Breast epithelium (tissue), 4 donors: ENCODE data around the gene WDPCP. TPM values are rescaled to one million over a fixed set of nuclear protein-coding genes. Genes with fewer than 3 reads are reported as not detected.

Experiments
- DNase-seq, 2 donors: peaks; one replicate each; pipeline ENCODE4 v3.0.0-alpha.2; 2019; ENCODE audit warnings: low spot score in 2 of 2
- H3K27ac ChIP-seq, 2 donors: fragments of 200-600 bp; sonication (generic) in 1 of 2; one replicate each; pipeline ENCODE4 v1.5.1; 2016 to 2019; ENCODE audit warnings: mild to moderate bottlenecking in 1 of 2
- H3K27me3 ChIP-seq, 2 donors: fragments of 200-600 bp; sonication (generic) in 1 of 2; one replicate each; pipeline versions ENCODE4 v1.5.1 to v1.6.0; 2017 to 2019; ENCODE audit warnings: control low read depth in 1 of 2, mild to moderate bottlenecking in 1 of 2
- H3K36me3 ChIP-seq: fragments of 200-600 bp; one replicate; pipeline ENCODE4 v1.5.1; 2019
- H3K4me1 ChIP-seq, 2 donors: fragments of 200-600 bp; sonication (generic); one replicate each; pipeline ENCODE4 v1.5.1; 2016 to 2019; ENCODE audit warnings: control low read depth in 1 of 2
- H3K4me3 ChIP-seq, 3 donors: fragments of 200-600 bp; sonication (generic); 1 replicate in 2 of 3; 2 replicates in 1 of 3; pipeline ENCODE4 v1.5.1; 2016 to 2019; ENCODE audit warnings: mild to moderate bottlenecking in 3 of 3, moderate library complexity in 2 of 3
- H3K9me3 ChIP-seq, 2 donors: fragments of 200-600 bp; sonication (generic) in 1 of 2; one replicate each; pipeline ENCODE4 v1.5.1; 2016 to 2019; ENCODE audit warnings: control low read depth in 1 of 2
- POLR2A ChIP-seq: fragments of 450-650 bp; IDR thresholded peaks from one replicate; pipeline ENCODE4 v1.6.1; 2016; ENCODE audit warnings: antibody characterized with exemption, mild to moderate bottlenecking, moderate library complexity
- POLR2AphosphoS5 ChIP-seq, 3 donors: sonication (generic); formaldehyde crosslinking; IDR thresholded peaks; one replicate each; pipeline ENCODE4 v1.6.1; 2017; ENCODE audit warnings: antibody characterized with exemption in 3 of 3
- intact Hi-C: fragments of 100-400 bp; cut with DNase I; formaldehyde crosslinking; loops from one replicate; pipeline ENCODE4 v1.15.1; 2023; ENCODE audit warnings: low total_unique reads
- total RNA-seq, 3 donors: library from RNA; depleted of rRNA; stranded (reverse); fragments of >200 nt; gene quantifications; one replicate each; pipeline ENCODE4 v1.1.0, GENCODE V29; 2016
- TF ChIP-seq, protein P1 (sequence below), 3 donors: fragments of 450-650 bp; IDR thresholded peaks; one replicate each; pipeline ENCODE4 v1.5.1; 2016 to 2017; ENCODE audit warnings: antibody characterized with exemption in 3 of 3, mild to moderate bottlenecking in 3 of 3, moderate library complexity in 3 of 3

Gene WDPCP
- total RNA-seq, 3 donors from 2014 or later: 25.2 to 37.4 (median 29.4) TPM

DNA sequence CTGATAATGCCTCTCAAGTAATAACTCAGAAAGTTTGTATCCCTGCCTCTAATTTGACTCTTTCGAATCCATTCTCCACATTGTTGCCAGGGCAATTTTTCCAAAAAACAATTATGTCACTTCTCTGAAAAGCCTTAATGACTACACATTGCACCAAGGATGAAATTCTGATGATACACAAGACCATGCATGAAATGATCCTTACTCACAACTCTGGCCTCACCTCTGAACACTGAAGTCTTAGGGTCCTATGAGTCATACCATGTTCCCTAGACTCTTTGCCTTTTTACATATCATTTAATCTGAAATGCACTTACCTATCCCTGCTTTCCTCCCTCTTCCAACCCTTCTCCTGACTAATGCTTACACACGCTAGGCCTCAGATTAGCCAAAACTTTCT lies 51.0 kb downstream of the WDPCP start:
- Histone ChIP-seq H3K27ac (no peak overlapping the region), H3K4me3 (no peak overlapping the region), H3K36me3 (no peaks in the 10 kb centered on the region), H3K9me3 (peaks cover 3 to 10% of the 10 kb centered on the region in 2 donors), H3K27me3 (no peaks in the 10 kb centered on the region), H3K4me1 (no peaks in the 10 kb centered on the region)
- TF ChIP-seq, protein P1, sequence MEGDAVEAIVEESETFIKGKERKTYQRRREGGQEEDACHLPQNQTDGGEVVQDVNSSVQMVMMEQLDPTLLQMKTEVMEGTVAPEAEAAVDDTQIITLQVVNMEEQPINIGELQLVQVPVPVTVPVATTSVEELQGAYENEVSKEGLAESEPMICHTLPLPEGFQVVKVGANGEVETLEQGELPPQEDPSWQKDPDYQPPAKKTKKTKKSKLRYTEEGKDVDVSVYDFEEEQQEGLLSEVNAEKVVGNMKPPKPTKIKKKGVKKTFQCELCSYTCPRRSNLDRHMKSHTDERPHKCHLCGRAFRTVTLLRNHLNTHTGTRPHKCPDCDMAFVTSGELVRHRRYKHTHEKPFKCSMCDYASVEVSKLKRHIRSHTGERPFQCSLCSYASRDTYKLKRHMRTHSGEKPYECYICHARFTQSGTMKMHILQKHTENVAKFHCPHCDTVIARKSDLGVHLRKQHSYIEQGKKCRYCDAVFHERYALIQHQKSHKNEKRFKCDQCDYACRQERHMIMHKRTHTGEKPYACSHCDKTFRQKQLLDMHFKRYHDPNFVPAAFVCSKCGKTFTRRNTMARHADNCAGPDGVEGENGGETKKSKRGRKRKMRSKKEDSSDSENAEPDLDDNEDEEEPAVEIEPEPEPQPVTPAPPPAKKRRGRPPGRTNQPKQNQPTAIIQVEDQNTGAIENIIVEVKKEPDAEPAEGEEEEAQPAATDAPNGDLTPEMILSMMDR (IDR thresholded peaks at IDR 0.05): no peak
- TF ChIP-seq POLR2AphosphoS5 (IDR thresholded peaks at IDR 0.05) (no peak), POLR2A (no peak)
- intact Hi-C loops: no loop called here
- no peak for DNase-seq

DNA sequence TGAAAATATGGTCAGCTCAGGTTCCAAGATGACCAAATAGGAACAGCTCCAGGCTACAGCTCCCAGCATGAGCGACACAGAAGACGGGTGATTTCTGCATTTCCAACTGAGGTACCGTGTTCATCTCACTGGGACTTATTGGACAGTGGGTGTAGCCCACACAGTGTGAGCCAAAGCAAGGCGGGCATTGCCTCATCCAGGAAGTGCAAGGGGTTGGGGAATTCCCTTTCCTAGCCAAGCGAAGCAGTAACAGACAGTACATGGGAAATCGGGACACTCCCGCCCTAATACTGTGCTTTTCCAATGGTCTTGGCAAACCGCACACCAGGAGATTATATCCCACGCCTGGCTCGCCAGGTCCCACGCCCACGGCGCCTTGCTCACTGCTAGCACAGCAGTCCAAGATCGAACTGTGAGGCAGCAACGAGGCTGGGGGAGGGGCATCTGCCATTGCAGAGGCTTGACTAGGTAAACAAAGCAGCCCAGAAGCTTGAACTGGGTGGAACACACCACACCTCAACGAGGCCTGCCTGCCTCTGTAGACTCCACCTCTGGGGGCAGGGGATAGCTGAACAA lies 57.5 kb downstream of the WDPCP start:
- H3K9me3 ChIP-seq: peaks cover 15 to 19% of the 10 kb centered on the region in 2 donors
- H3K36me3 ChIP-seq: no peaks in the 10 kb centered on the region
- H3K4me1 ChIP-seq: no peaks in the 10 kb centered on the region
- H3K4me3 ChIP-seq: no peak overlapping the region
- DNase-seq: no peak
- no peaks in the 10 kb centered on the region for H3K27me3 ChIP-seq
- intact Hi-C loops: no loop called here
- H3K27ac ChIP-seq: no peak overlapping the region
- TF ChIP-seq, protein P1 (IDR thresholded peaks at IDR 0.05): no peak
- TF ChIP-seq POLR2AphosphoS5 (IDR thresholded peaks at IDR 0.05): no peak
- no peak for TF ChIP-seq POLR2A

DNA sequence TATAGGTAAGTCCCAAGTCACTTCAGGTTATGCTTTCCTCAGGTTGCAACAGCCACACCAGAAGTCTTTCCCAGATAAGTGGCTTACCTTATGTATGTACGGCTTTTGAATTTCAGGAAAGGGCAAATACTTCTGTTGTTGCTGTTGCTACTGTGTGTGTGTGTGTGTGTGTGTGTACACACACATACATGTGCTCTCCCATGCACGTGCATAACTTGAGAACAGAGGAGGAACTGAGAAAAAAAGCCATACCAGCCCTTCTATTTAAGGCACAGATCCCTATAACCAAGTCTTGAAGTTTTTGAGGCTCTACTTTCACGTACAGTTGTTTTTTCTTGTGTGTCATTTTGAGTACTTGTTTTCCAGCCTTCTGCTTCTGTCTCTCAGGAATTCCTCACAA lies 62.4 kb downstream of the WDPCP start:
- peaks cover 26 to 33% of the 10 kb centered on the region in 2 donors for H3K9me3 ChIP-seq
- TF ChIP-seq POLR2AphosphoS5 (IDR thresholded peaks at IDR 0.05) (no peak), POLR2A (no peak)
- TF ChIP-seq, protein P1 (IDR thresholded peaks at IDR 0.05): no peak
- intact Hi-C loops: no loop called here
- H3K4me1 ChIP-seq: no peaks in the 10 kb centered on the region
- no peaks in the 10 kb centered on the region for H3K36me3 ChIP-seq
- no peaks in the 10 kb centered on the region for H3K27me3 ChIP-seq
- no peak overlapping the region for H3K4me3 ChIP-seq
- DNase-seq: no peak
- no peak overlapping the region for H3K27ac ChIP-seq

DNA sequence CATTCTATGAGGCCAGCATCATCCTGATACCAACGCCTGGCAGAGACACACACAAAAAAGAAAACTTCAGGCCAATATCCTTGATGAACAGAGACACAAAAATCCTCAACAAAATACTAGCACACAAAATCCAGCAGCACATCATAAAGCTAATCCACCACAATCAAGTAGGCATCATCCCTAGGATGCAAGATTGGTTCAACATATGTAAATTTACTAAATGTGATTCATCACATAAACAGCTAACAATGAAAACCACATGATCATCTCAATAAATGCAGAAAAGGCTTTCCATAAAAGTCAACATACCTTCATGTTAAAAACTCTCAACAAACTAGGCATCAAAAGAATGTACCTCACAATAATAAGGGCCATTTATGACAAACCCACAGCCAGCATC lies 65.3 kb downstream of the WDPCP start:
- no peak for DNase-seq
- Histone ChIP-seq H3K36me3 (no peaks in the 10 kb centered on the region), H3K4me1 (no peaks in the 10 kb centered on the region), H3K27ac (no peak overlapping the region), H3K27me3 (no peaks in the 10 kb centered on the region), H3K9me3 (peaks cover 36 to 45% of the 10 kb centered on the region in 2 donors), H3K4me3 (no peak overlapping the region)
- TF ChIP-seq POLR2A: no peak
- TF ChIP-seq POLR2AphosphoS5 (IDR thresholded peaks at IDR 0.05): no peak
- TF ChIP-seq, protein P1 (IDR thresholded peaks at IDR 0.05): no peak
- intact Hi-C loops: no loop called here

DNA sequence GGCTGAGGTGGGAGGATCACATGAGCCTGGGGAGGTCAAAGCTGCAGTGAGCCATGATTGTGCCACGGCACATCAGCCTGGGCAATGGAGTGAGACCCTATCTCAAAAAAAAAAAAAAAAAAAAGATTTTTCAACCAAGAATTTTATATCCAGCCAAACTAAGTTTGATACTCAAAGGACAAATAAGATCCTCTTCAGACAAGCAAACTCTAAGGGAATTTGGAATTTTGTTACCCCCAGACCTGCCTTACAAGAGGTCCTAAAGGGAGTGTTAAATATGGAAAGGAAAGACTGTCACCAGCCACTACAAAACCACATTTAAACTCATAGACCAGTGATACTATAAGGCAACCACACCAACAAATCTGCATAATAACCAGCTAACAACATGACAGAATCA lies 67.5 kb downstream of the WDPCP start:
- Histone ChIP-seq H3K4me3 (no peak overlapping the region), H3K27me3 (no peaks in the 10 kb centered on the region), H3K4me1 (no peaks in the 10 kb centered on the region), H3K36me3 (no peaks in the 10 kb centered on the region), H3K9me3 (peaks cover 36 to 45% of the 10 kb centered on the region in 2 donors), H3K27ac (no peak overlapping the region)
- intact Hi-C loops: no loop called here
- no peak for DNase-seq
- TF ChIP-seq POLR2AphosphoS5 (IDR thresholded peaks at IDR 0.05) (no peak), POLR2A (no peak)
- TF ChIP-seq, protein P1 (IDR thresholded peaks at IDR 0.05): no peak
